Measurements from ENCODE around the gene CFAP74.

GRCh38 chr1:1975535-1975934, 28.1 kb downstream of the CFAP74 start:
- TF ChIP-seq CTCF (IDR thresholded peaks at IDR 0.05) (no peak), POLR2A (IDR thresholded peaks at IDR 0.05) (no peak)
